ENCODE measurements around the gene CEACAM3.

CEACAM3 gene

DNA sequence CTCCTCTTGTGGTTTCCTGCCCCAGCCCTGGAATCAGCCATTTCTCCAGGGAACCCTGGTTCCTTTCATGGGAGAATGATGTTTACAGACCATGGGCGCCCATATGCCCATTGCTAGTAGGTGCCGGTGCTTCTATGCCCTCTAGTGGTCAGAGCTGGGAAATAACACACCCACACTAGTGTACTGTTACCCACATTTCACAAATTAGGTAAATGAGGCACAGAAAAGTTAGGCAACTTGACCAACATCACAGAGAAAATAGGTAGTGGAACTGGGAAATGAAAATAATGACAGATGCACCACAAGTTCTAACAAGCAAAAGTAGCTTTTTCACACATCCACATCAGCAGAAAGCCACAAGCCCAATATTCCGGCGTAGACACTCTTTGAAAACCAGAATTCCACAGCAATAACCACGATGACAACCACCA lies 1.3 kb upstream of the CEACAM3 start:
- no peak for DNase-seq

DNA sequence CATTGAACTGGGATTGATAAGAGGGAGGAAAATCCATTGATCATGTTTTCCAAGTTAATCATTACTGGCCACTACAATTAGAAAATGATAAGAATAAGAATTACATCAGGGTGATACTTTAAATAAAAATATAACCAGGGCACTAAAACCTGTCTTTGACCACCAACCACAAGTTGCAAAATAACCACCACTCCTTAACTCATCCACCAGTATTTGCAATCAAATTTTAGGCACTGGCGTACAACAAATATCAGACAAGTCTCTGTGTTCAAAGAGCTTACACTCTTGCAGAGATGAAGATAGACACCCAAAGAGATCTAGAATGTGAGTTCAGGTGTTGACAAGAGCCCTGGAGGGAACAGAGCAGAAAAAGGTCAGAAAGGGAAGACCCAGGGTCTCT lies 514 bp downstream of the CEACAM3 start:
- no peak for DNase-seq

DNA sequence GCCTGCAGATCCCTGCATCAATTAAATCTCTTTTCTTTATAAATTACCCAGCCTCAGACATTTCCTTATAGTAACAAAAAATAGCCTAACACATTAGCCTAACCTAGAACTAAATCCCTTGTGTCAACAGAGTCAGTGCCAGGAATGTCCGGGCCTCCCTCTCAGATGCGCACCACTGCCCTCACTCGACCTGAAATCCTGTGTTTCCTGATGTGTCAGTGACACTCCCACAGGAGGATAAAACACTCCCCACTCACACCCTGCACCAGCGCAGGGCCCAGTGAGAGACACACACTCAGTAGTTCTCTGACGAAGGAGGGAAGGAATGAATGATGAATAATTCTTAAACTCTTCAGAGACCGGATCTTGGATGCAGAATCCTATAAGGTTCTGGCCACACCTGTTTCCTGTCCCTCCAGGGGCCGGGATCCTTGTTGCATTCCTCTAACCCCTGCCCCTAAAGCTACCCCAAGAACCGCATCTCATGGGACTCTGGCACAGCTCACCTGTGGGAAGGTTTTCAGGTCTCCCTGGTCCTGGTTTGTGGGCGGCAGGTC lies 3.1 kb downstream of the CEACAM3 start:
- no peak for DNase-seq

DNA sequence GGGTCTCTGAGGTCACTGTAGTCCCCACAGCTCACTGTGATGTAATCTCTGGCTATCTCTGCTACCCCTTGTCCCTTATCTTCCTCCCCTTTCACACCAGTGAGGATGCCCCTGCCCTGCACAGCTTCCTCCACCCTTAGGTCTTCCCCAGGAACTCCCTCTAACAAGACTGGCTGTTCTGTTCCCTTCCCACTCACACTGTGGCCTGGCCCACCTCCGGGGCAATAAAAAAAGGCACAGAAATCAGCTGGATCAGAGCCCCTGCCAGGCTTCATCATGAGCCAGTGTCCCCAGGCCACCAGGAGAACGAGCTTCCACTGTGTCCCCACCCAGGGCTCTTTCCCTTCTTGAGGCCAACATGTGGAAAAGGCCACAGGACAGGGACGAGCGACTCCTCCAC lies 4.6 kb downstream of the CEACAM3 start:
- DNase-seq: no peak

DNA sequence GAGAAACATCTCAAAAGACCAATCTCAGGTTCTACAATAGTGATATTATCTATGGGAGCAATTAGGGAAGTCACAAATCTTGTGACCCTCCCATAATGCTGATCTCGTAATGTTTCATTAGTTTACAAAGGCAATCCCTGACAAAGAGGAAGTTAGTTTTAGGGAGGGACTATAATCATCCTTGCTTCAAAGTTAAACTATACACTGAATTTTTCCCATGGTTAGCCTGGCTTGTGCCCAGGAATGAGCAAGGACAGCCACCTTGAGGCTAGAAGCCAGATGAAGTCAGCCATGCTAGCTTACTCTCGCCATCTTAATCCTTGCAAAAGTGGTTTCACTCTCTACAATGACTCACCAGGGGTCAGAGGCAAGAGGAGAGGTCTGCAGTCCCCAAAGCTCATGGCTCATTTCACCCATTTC lies 5.4 kb downstream of the CEACAM3 start:
- DNase-seq: no peak

DNA sequence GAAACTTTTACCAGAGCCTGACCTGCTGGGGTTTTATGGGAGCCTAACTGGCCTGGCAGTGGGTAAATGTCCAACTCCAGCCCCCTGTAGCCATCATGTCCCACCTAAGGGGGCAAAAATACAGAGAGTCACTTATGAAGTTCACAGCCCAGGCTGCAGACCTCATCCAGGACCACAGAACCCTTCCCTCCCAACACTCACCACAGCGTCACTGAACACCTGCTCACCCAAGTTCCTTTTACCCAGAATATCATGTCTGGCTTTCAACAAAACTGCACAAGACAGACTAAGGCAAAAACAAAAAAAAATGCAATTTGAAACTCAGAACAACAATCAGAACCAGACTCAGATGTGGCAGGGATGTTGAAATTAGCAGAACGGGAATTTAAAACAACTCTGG lies 6.4 kb downstream of the CEACAM3 start:
- DNase-seq: no peak

DNA sequence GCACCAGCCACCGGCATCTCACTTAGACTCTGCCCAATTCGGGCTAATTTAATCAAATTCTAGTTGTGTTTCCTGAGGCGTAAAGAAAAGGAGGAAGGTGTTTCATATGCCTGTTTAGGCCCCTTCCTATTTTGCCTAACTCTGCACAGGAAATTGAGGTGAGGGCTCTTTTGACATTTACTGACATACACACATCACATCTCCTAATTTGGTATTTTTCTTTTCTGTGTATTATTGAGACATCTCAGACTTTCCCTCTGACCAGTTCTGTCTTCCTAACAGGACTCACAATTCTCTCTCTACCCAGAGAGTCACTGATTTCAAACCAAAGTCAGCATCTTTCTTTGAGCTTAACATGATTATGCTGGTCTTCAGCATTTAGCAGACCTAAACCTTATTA lies 7.9 kb downstream of the CEACAM3 start:
- DNase-seq: no peak

DNA sequence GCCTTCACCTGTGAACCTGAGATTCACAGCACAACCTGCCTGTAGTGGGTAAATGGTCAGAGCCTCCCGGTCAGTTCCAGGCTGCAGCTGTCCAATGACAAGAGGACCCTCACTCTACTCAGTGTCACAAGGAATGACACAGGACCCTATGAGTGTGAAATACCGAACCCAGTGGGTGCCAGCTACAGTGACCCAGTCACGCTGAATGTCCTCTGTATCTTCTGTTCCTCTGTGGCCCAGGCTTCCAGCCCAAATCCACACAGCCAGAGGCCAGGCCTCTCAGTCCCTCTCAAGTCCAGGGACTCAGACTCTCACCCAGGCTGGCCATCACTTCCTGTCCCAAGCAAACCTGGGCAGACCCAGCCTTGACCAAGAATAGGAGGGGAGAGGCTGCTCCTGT lies 10.8 kb downstream of the CEACAM3 start:
- no peak for DNase-seq

DNA sequence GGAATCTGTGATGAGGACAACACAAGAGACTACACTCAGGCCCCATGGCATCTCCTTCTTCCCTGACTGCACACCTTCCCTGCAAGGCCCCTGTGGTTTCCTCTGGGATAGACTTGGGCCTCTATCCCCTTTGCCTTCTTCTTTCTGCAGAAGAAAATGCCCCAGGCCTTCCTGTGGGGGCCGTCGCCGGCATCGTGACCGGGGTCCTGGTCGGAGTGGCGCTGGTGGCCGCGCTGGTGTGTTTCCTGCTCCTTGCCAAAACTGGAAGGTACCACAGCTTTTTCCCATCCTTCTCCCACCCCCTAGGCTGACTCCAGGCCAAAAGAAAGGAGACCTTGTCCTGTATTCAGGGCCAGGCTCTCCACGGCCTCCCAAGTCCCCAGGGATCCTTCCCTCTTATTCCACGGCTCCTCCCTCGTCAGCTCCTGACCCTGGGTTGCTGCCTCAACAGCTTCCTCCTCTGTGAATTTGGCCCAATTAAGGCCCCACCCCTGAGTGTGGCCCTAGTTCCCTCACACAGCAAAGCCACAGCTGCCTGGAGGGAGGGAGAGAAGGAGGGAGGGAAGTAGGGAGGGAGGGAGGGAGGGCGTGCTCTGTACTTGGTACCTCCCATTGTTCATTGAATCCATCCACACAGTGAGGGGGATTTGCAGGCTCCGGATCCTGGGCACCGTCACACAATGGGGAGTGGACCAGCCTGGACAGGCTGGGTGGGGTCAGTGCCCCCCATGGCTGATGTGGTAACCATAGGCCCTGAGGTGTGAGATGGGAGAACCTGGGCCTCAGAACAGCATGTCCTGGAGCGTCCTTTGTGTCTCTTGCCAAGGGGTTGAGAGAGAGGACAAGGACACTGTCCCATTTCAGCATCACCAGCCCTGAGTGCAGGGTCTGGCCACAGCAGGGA lies 12.5 kb downstream of the CEACAM3 start:
- DNase-seq: no peak

DNA sequence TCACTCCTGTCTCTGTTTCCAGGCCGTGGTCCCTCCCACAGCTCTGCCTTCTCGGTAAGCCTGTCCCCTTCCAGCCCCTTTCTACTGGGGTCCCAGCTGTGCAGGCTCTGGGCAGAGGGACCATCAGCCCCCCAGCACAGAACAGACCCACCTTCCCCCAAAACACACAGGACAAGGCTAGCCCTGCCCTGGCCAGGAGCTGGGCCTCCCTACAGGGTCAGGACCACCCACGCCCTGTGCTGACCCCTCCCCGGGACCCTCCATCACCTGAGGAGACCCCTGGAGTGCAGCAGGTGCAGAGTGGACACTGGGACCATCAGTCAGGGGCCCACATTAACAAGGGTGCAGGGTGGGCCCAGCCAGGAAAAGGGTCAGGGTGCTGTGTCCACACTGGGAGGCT lies 13.9 kb downstream of the CEACAM3 start:
- no peak for DNase-seq

DNA sequence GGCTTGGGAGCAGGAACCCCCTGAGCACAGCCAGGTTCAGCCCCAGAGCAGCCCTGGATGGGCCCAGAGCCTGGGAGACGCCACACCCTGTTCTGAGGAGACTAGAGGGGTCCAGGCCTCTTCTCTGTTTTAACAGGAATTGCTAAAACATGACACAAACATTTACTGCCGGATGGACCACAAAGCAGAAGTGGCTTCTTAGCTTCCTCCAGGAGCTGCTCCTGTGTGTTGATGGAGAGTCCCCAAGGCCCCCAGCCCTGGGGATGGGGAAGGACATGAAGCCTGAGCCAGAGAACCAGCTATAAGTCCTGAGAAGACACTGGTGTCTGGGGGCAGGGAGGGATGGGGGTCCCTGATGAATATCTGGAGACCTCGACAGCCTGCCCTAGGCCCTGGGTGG lies 14.6 kb downstream of the CEACAM3 start:
- DNase-seq: no peak

DNA sequence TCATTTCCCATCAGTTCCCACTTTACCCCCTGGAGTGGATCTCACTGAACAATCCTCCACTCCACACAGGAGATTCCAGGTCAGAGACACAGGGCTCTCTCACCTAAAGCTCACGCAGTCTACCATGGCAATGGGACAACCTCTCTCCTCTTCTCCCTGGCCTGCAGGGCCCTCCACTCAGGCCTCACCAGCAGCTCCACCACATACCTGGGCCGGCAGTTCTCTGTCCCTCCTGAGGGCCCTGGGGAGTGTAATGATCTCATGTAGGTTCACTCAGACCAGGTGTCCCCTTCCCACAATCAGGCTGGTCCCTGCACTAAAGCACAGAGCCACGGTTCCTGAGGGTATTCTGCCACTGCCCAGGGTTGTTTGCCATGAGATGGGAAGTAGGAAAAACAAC lies 15.6 kb downstream of the CEACAM3 start:
- no peak for DNase-seq

DNA sequence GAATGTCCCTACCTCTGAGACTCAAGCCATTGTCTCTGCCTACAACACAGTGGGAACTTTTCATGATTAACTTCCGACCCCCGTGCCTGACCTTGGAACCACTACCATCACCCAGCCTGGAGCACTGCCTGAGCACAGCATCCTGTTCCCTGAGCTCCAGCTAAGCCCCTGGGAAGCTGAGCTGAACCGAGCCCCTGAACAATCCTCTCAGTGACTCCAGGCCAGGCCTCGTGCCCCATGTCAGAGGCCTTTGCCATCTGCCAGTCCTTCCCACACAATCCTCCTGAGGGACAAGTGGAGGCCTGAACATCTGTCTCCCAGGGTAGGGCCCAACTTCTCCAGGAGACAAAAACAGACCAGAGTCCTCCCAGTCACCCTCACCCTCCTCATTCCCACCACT lies 17.5 kb downstream of the CEACAM3 start:
- DNase-seq: no peak

DNA sequence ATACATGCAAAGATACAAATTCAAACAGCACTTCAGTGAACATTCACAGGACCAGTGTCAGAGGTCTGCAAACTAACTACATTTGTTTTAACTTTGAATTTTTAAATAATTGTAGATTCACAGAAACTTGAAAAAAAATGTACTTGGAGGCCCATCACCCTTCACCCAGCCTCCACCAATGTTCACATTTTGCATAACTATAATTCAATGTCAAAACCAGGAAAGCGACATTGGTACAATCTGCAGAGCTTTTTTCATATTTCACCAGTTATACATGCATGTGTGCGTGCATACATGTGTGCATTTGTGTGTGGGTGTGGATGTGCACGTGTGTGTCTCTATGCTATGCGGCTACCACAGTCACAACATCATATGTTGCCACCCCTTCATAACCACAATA lies 18.9 kb downstream of the CEACAM3 start:
- no peak for DNase-seq

DNA sequence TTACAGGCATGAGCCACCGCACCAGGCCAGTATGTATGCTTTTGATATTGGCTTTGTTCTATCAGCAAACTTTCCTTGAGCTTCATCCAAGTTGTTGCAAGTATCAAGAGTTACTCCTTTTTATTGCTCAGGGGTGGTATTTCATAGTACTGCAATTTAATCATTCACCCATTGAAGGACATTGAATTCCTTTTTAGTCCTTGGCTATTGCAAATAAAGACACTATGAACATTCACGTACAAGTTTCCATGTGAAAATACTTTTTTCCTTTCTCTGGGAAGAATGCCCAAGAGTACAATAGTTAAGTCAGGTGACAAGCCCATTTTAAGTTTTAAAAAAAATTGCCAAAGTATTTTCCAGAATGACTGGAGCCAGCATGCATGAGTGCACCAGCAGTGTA lies 20.4 kb downstream of the CEACAM3 start:
- DNase-seq: no peak

DNA sequence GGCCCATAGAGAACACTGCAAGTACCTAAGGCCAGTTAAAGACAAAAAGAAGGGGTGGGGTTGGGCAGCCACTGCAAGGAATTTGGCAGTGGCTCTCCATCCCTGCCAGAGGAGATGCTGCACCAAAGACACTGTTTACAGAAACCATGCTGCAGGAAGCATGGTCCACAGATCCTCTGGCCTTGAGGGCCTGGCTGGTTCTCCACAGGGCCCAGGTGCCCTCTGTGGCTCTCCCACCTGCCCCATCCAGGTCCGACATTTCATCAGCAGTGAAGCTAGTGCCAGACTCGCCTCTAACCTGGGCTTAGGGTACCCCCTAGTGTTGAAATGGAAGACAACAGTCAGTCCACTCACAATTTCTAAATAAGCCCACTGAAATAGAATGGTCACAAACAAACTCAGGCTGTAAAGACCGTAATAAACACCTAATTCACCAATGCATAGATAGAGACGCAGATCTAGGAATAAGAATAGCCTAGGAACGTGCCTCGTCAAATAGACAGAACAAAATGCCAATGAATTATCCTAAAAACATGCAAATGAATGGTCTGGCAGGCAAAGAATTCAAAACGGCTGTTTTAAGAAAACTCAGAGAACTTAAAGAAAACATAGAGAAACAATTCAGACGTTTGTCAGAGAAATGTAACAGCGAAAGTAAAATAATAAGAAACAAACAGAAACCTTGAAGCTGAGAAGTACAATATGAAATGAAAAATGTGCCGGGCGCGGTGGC lies 24.8 kb downstream of the CEACAM3 start:
- DNase-seq: peak; percentile 2

DNA sequence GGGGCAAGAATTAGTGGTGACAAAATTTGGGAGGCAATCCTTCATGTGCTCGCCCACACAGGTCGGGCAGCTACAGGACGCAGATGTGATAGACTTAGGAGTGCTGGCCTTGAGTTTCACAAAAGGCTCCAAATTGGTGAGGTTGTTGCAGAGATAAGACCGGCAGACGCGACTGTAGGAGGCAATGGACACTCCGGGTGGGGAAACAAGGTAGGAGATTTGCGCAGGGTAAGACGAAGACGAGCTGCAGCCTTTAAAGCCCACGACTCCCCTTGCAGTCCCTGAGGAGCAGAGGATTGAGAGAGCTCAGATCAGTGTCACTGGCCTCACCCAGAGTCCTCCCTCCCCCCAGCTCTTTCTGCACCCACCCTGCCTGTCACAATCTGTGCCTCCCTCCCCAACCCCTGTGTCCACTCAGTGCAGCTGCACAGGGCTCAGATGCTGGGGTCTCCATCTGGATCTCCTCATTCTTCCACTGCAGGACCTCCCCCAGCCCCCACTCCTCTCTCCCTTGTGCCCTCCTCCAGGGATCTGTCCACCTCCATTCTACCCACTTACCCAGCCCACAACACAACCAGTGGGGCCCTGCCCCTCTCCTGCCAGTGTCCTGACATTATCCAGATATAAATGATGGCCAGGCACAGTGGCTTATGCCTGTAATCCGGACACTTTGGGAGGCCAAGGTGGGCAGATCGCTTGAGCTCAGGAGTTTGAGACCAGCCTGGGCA lies 41.8 kb downstream of the CEACAM3 start:
- no peak for DNase-seq

DNA sequence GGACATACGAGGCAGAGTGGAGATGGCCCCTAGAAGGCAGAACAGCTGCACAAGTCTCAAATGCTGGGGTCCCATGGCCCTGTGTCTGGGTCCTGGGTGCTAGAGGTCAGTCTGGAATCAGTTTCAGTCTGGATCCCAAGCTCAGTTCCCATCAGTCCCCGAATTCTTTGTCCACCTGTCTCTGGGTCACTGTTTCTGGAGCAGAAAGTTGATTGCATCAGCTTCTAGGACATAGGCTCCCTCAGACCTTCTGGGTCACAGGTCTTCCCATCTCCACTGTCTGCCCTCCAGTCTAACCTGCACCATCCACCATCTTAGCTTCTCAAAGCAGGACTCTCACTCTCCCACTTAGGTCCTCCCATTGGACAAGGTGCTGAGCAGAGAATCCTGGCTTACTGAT lies 42.8 kb downstream of the CEACAM3 start:
- no peak for DNase-seq

DNA sequence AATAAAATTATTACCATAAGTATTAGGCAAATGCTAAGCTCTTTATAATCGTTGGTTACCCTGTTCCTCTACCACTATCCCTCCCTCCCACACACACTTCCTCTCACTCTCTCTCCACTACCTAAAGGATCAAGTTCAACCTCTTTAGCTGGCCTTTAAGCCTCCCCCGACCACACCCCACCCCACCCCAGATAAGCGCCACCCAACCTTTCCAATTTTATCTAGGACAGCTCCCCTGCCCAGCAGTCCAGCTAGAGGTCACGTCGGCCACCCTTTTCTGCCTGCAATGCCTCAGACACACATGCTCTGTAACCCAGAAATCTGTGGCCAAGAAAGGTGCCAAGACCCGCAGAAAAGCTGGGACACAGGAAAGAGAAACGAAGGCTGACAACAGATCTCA lies 47.0 kb downstream of the CEACAM3 start:
- no peak for DNase-seq

DNA sequence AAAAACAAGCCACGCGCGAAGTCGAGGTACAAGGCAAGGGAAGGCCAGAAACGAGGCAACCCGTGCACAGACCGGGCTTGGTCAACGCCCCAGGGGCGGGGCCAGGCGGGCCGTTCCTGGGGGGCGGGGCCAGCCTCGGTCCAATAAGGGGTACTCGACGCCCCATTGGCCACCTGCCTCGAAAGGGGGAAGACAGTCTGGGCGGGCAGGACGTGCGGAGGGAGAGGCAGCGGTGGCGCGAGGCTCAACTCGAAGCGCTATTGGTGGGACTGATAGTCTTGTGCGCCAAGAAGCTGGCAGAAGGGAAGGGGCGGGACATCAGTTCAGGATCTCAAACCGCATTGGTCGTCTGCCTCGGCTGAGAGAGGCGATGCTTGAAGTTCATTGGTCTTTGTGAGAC lies 48.2 kb downstream of the CEACAM3 start, which contains the start of gene LYPD4:
TSS of gene LYPD4 (minus strand) at position 83 of the 400 bp plus-strand sequence. CDS start 5,398 bp downstream, outside the sequence.
- DNase-seq: no peak

DNA sequence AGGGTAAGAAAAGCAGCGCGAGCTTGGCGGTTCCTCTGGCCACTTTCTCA lies 48.4 kb downstream of the CEACAM3 start, which contains the start of gene DMRTC2:
TSS of gene DMRTC2 (plus strand) at position 42 of the 50 bp plus-strand sequence. CDS start 2,387 bp downstream, outside the sequence.
- DNase-seq: no peak

DNA sequence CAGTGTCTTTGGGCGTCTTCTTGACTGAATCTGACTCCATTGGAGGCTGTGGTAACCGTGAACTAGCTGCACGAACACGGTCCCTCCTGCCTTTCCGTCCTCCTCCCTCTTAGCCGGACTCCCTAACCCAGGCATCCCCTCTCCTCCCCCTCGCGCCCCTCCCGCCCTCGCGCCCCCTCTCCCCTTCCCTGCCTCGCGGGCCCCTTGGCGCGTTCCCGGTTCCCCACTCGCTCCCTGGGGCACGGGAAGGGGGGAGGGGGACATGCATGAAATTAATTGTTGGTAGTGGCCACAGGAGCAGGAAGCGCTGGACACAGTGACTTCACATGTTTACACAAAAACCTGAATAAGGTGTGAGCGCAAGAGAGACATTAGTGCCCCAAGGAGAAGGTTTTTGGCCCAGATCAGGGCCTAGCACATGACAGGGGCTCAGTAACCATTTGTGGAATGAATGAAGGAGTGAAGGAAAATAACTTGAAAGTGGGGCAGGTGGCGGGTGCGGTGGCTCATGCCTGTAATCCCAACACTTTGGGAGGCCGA lies 48.7 kb downstream of the CEACAM3 start:
- DNase-seq: no peak

DNA sequence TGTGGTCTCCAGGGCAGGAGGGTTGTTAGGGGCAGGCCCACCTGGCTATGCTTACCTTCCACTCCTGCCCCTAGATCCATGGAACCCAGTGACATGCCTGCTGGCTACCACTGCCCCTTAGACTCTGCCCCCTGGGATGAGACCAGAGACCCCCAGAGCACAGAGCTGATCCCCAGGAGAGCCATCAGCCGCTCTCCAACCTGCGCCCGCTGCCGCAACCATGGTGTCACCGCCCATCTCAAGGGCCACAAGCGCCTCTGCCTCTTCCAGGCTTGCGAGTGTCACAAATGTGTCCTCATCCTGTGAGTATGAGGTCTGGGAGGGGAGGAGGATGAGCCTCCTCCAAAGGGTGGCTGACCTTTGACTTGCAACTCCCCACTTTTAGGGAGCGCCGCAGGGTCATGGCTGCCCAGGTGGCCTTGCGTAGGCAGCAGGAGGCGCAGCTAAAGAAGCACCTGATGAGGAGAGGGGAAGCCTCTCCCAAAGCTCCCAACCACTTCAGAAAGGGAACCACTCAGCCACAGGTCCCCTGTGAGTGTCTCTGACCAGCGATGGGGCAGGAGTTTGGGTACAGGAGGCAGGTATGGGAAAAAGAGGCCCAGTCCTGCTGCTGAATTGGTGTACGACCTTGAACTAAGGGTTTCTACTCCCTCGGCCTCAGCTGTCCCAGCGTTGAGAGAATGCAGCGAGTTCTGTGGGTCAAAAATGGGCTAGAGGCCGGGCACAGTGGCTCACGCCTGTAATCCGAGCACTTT lies 51.1 kb downstream of the CEACAM3 start:
- DNase-seq: no peak

Data from NCI-H524 treated with DMSO at 0.1 percent for 48 hours (cell line).